Activated CD8-positive, alpha-beta T cell treated with anti-CD3 and anti-CD28 coated beads for 36 hours (primary cell): ENCODE results near the gene ATP10B. TPM values are rescaled to one million over a fixed set of nuclear protein-coding genes. Genes with fewer than 3 reads are reported as not detected.

Source experiments
- ATAC-seq: fragments of 200-7000 bp; cut with Tn5 transposase; one replicate; pipeline ENCODE4 v1.10.0; 2021; ENCODE audit warnings: mild to moderate bottlenecking, moderate library complexity
- CTCF ChIA-PET: fragments of 350-600 bp; sonication (Branson Sonifier 250); formaldehyde crosslinking; loops from one replicate; lab custom pipeline; 2021; ENCODE audit warnings: antibody characterized with exemption; lab: Charles Lee
- POLR2A ChIA-PET: fragments of 350-600 bp; sonication (Branson Sonifier 250); formaldehyde crosslinking; loops from one replicate; lab custom pipeline; 2021; ENCODE audit warnings: antibody characterized with exemption; lab: Charles Lee
- DNase-seq: peaks from one replicate; pipeline ENCODE4 v3.0.0-alpha.2; 2020
- H3K27ac Mint-ChIP-seq: one replicate; pipeline ENCODE4 v1.8.0; 2021; ENCODE audit warnings: mild to moderate bottlenecking, mixed read lengths
- H3K27me3 Mint-ChIP-seq: one replicate; pipeline ENCODE4 v1.8.0; 2021; ENCODE audit warnings: mixed read lengths
- H3K36me3 Mint-ChIP-seq: one replicate; pipeline ENCODE4 v1.8.0; 2021; ENCODE audit warnings: low read depth, mixed read lengths
- H3K4me1 Mint-ChIP-seq: one replicate; pipeline ENCODE4 v1.8.0; 2021; ENCODE audit warnings: low read depth, mixed read lengths
- H3K4me3 Mint-ChIP-seq: one replicate; pipeline ENCODE4 v1.8.0; 2021; ENCODE audit warnings: mild to moderate bottlenecking, moderate library complexity, mixed read lengths
- H3K9me3 Mint-ChIP-seq: one replicate; pipeline ENCODE4 v1.8.0; 2021; ENCODE audit warnings: mixed read lengths
- intact Hi-C: fragments of 100-400 bp; cut with micrococcal nuclease; formaldehyde crosslinking; loops from one replicate; pipeline ENCODE4 v1.10.0; 2022
- total RNA-seq, 2 experiments: library from RNA; stranded (reverse); gene quantifications; one replicate each; pipeline ENCODE4 v1.2.3, GENCODE V29; 2021
- TF ChIP-seq, protein P1 (sequence below): fragments of 200-600 bp; IDR thresholded peaks from one replicate; pipeline ENCODE4 v1.8.0; 2022; ENCODE audit warnings: antibody characterized with exemption, mild to moderate bottlenecking

ATP10B gene
- total RNA-seq, 2 experiments from 2014 or later, result not detected

DNA sequence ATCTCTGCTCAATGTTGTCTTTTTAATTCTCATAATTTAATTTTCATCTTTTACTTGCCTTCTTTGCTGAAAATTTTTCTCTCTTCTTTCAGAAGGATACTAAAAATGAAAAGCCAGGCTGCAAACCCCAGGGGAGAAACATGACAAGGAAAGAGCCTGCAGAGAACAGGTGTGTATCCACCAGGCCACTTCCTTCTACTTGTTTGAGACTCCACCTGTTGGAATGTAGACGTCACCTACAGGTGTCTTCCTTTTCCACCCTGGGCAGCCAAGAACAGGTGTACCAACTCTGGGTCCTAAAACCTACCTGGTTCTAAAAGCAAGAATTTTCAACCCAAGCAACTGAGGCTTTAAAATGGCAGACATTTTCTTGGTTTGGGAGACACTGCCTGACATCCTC, 166.8 kb downstream of the ATP10B start:
- no peak for DNase-seq
- no peak for ATAC-seq
- no peak overlapping the region for H3K27ac Mint-ChIP-seq
- CTCF ChIA-PET, result no interaction called here
- POLR2A ChIA-PET, result no interaction called here
- H3K9me3 Mint-ChIP-seq, result no peaks in the 10 kb centered on the region
- H3K4me3 Mint-ChIP-seq, result no peak overlapping the region
- peaks cover 3% of the 10 kb centered on the region for H3K27me3 Mint-ChIP-seq
- no peaks in the 10 kb centered on the region for H3K4me1 Mint-ChIP-seq
- TF ChIP-seq, protein P1, sequence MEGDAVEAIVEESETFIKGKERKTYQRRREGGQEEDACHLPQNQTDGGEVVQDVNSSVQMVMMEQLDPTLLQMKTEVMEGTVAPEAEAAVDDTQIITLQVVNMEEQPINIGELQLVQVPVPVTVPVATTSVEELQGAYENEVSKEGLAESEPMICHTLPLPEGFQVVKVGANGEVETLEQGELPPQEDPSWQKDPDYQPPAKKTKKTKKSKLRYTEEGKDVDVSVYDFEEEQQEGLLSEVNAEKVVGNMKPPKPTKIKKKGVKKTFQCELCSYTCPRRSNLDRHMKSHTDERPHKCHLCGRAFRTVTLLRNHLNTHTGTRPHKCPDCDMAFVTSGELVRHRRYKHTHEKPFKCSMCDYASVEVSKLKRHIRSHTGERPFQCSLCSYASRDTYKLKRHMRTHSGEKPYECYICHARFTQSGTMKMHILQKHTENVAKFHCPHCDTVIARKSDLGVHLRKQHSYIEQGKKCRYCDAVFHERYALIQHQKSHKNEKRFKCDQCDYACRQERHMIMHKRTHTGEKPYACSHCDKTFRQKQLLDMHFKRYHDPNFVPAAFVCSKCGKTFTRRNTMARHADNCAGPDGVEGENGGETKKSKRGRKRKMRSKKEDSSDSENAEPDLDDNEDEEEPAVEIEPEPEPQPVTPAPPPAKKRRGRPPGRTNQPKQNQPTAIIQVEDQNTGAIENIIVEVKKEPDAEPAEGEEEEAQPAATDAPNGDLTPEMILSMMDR, result no peak
- no peaks in the 10 kb centered on the region for H3K36me3 Mint-ChIP-seq
- intact Hi-C loops, result no loop called here

DNA sequence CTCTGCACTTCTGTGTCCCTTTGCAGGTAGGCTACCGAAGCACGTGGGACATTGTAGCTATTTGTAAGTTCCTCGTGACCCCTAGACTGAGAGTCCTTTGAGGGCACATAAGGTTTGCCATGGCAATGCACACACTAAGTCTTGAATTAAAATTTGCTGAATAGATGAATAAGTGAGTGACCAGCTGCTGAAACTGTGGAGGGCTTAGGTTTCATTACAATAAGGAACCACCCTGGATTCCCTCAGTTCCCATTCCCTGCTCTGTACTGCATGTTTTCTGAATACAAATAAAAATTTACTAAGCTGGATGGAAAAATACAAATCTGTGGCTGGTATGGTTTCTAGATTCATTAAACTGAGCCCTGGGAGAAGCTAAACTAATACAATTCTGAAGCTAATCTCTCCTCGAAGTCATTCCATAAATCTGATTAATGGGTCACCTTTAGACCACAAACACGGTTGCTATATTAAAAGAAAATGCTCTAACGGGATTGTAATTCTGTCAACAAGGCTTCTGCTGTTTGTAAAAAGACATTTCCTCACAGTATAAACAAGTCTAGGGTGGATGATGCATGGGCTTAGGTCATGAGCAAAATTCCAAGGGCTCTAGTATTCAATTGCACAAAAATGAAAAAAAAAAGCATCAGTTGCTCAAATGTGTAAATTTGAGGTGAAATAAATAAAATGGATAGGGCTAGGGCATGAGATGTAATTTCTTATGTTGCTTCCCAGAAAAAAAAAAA, 172.3 kb downstream of the ATP10B start:
- DNase-seq, result no peak
- TF ChIP-seq, protein P1, result no peak
- no peaks in the 10 kb centered on the region for H3K36me3 Mint-ChIP-seq
- H3K4me3 Mint-ChIP-seq, result no peak overlapping the region
- CTCF ChIA-PET, result interaction anchor here (1.2 kb wide), 1 partner anchor 241 kb away, joined by 4 read pairs; no protein-coding TSS in a partner anchor
- no peaks in the 10 kb centered on the region for H3K27me3 Mint-ChIP-seq
- POLR2A ChIA-PET, result no interaction called here
- no peaks in the 10 kb centered on the region for H3K4me1 Mint-ChIP-seq
- H3K9me3 Mint-ChIP-seq, result no peaks in the 10 kb centered on the region
- no peak overlapping the region for H3K27ac Mint-ChIP-seq
- intact Hi-C loops, result no loop called here
- ATAC-seq, result no peak

DNA sequence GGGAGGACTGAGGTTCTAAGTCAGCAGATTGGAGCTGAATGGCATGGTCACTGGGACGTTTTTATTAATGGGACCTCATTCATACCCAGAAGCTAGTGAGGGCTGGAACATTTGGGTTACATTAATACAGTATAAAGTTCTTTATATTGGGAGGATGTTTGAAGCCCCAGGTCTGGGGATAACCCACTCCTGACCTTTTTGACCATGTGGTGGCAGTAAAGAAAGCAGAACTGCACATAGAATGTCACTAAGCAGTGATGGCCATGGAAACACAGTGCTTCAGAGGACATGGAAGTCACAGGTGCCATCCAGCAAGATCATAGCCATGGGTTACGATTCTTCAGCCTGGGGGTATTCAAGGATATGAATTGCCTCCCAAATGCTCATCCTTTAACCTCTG, 176.0 kb downstream of the ATP10B start:
- no peak for DNase-seq
- no peaks in the 10 kb centered on the region for H3K9me3 Mint-ChIP-seq
- POLR2A ChIA-PET, result no interaction called here
- CTCF ChIA-PET, result no interaction called here
- intact Hi-C loops, result no loop called here
- no peaks in the 10 kb centered on the region for H3K27me3 Mint-ChIP-seq
- no peak for ATAC-seq
- TF ChIP-seq, protein P1, result no peak
- no peak overlapping the region for H3K27ac Mint-ChIP-seq
- no peaks in the 10 kb centered on the region for H3K4me1 Mint-ChIP-seq
- no peaks in the 10 kb centered on the region for H3K36me3 Mint-ChIP-seq
- H3K4me3 Mint-ChIP-seq, result no peak overlapping the region

DNA sequence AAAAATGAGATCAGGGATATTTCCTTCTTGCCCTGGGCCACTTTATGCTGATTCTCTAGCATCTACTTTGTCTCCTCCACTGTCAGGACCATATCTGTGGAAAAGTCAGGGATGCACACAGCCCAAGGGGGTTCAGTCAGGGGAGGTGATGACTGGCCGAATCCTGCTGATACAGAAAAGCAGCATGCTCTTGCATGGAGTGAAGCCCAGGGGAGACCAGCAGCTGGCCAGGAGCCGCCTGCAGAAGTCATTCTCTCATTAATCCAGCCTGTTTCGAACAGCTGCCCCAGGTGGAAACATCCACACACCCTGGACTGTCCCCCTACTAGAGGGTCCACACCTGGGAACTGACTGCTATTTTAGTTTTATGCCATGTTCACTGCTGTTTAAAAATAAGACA, 177.1 kb downstream of the ATP10B start:
- ATAC-seq, result no peak

DNA sequence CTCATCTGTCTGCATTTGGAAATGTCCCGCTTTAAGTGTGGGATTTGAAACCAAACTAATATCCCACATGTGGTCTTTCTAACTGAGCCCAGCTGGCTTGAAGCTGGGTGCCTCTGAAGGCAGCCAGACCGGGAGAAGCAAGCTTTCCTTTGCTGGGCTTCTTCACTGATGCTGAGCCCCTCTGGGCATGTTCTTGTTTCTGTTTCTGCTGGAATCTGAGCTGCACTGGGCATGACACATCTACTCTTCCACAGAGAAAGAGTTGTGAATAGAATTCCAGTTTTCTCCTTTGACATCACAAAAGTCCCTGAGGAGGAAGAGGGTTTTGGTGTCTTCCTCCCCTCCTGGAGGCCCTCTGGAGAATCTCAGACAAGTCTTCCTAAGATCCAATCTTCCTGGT, 179.5 kb downstream of the ATP10B start:
- Mint-ChIP-seq H3K9me3 (no peaks in the 10 kb centered on the region), H3K36me3 (no peaks in the 10 kb centered on the region), H3K27me3 (no peaks in the 10 kb centered on the region), H3K4me1 (no peaks in the 10 kb centered on the region), H3K27ac (no peak overlapping the region), H3K4me3 (no peak overlapping the region)
- intact Hi-C loops, result no loop called here
- ChIA-PET CTCF (no interaction called here), POLR2A (no interaction called here)
- ATAC-seq (no peak), DNase-seq (no peak)
- TF ChIP-seq, protein P1, result no peak

More for the DNA sequence above, 177.1 kb downstream of the ATP10B start:
- intact Hi-C loops, result no loop called here
- Mint-ChIP-seq H3K36me3 (no peaks in the 10 kb centered on the region), H3K4me1 (no peaks in the 10 kb centered on the region), H3K9me3 (no peaks in the 10 kb centered on the region), H3K27ac (no peak overlapping the region), H3K27me3 (no peaks in the 10 kb centered on the region), H3K4me3 (no peak overlapping the region)
- no peak for DNase-seq
- TF ChIP-seq, protein P1, result no peak
- CTCF ChIA-PET, result no interaction called here
- POLR2A ChIA-PET, result no interaction called here
